ENCODE results near the gene RDH11.

Gene RDH11
- 24.1 to 34.2 (median 33.3) reads per million in 3 donors for total RNA-seq

DNA sequence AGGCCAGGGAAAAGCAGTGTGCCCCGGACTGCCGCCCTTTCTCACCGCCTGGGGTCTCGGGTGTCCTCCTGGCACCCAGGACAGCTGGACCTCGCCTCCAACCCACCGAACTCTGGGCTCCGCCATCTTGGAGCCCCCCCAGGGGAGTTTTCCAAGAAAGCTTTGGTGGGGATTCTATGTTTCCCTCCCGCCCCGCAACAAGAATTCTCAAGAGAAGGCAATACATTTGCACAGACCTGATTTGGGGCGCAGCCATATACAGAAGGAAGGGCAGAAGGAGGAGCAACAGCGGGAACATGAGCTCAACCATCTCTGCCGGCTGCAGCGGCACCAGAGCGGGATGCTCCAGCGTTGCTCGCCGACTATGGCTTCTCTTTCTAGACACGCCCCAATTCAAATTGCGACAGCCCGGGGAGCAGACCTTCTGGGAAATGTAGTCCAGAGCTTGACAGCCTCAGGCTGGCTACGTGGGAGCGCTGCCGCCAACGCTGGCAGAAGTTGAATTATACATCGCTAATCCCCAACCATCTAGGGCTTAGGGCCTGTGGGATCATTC is at the start of gene RDH11:
TSS of gene RDH11 (minus strand) at position 371 of the 556 bp plus-strand sequence. CDS start at position 310, 61 bp downstream.
- no peaks in the 10 kb centered on the region for H3K27me3 ChIP-seq (replicated peaks; ENCODE audit: control insufficient read depth, insufficient read depth, low read length, poor library complexity, severe bottlenecking)
- H3K27ac ChIP-seq (ENCODE audit: insufficient read depth, low read length, poor library complexity, severe bottlenecking) = peak within 1 kb of the TSS; percentile 70
- H3K4me3 ChIP-seq (ENCODE audit: insufficient read depth, low read depth, low read length, poor library complexity, severe bottlenecking) = peak within 1 kb of the TSS; percentile 88
- H3K9me3 ChIP-seq (ENCODE audit: control insufficient read depth, low read length) = no peaks in the 10 kb centered on the region
- H3K36me3 ChIP-seq (ENCODE audit: control insufficient read depth, insufficient read depth, low read length) = peaks cover 19% of the 10 kb centered on the region
- H3K4me1 ChIP-seq (ENCODE audit: control insufficient read depth, insufficient read depth, low read length, poor library complexity, severe bottlenecking) = peaks cover 3% of the 10 kb centered on the region
- peak; percentile 70 to 76 (median 75) for DNase-seq

GRCh38 chr14:67744046-67744445 is 48.5 kb upstream of the RDH11 start:
- DNase-seq = no peak
- Histone ChIP-seq H3K9me3 (ENCODE audit: control insufficient read depth, low read length) (no peaks in the 10 kb centered on the region), H3K4me3 (ENCODE audit: insufficient read depth, low read depth, low read length, poor library complexity, severe bottlenecking) (no peak overlapping the region), H3K4me1 (ENCODE audit: control insufficient read depth, insufficient read depth, low read length, poor library complexity, severe bottlenecking) (no peaks in the 10 kb centered on the region), H3K27me3 (replicated peaks; ENCODE audit: control insufficient read depth, insufficient read depth, low read length, poor library complexity, severe bottlenecking) (no peaks in the 10 kb centered on the region), H3K27ac (ENCODE audit: insufficient read depth, low read length, poor library complexity, severe bottlenecking) (no peak overlapping the region), H3K36me3 (ENCODE audit: control insufficient read depth, insufficient read depth, low read length) (no peaks in the 10 kb centered on the region)

DNA sequence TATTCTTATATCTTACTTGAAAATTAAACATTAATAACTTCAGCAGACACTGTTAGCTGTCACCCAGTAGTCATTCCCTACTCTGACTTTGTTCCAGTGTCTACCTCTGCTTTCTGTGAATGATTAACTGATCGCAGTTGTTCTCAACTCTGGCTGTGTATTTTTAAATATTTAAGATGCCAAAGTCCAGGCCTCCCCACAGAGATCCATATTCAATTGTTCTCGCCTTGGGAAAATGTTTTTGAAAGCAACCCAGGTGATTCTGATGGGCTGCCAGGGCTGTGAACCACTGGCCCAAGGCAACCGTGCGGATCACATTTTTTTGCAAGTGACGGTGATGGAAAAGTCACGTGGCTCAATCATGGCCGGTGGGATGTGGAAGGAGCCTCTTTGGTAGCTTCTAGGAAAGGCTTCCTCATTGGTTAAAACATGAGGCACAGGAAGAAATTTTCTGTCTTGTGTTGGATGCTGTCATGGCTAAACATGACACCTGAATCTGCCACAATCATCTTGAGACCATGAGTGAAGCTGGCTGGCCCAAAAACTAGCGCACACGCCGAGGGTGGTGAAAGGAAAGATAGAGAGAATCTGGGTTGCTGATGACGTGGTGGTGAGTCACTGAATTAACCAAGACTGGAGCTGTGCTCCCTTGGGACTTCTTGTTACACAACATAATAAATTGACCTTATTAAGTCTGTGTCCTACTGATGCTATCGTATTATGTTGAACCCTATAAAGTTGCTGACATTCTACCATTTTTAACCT is 43.4 kb upstream of the RDH11 start:
- Histone ChIP-seq H3K4me3 (ENCODE audit: insufficient read depth, low read depth, low read length, poor library complexity, severe bottlenecking) (no peak overlapping the region), H3K9me3 (ENCODE audit: control insufficient read depth, low read length) (no peaks in the 10 kb centered on the region), H3K27ac (ENCODE audit: insufficient read depth, low read length, poor library complexity, severe bottlenecking) (no peak overlapping the region), H3K27me3 (replicated peaks; ENCODE audit: control insufficient read depth, insufficient read depth, low read length, poor library complexity, severe bottlenecking) (no peaks in the 10 kb centered on the region), H3K4me1 (ENCODE audit: control insufficient read depth, insufficient read depth, low read length, poor library complexity, severe bottlenecking) (no peaks in the 10 kb centered on the region), H3K36me3 (ENCODE audit: control insufficient read depth, insufficient read depth, low read length) (no peaks in the 10 kb centered on the region)
- peak in 2 of 3 donors; percentile 8 to 40 for DNase-seq

- no peak for DNase-seq
- Histone ChIP-seq H3K4me1 (ENCODE audit: control insufficient read depth, insufficient read depth, low read length, poor library complexity, severe bottlenecking) (no peaks in the 10 kb centered on the region), H3K4me3 (ENCODE audit: insufficient read depth, low read depth, low read length, poor library complexity, severe bottlenecking) (no peak overlapping the region)
Measured at GRCh38 chr14:67736771-67737170, 41.2 kb upstream of the RDH11 start.

DNA sequence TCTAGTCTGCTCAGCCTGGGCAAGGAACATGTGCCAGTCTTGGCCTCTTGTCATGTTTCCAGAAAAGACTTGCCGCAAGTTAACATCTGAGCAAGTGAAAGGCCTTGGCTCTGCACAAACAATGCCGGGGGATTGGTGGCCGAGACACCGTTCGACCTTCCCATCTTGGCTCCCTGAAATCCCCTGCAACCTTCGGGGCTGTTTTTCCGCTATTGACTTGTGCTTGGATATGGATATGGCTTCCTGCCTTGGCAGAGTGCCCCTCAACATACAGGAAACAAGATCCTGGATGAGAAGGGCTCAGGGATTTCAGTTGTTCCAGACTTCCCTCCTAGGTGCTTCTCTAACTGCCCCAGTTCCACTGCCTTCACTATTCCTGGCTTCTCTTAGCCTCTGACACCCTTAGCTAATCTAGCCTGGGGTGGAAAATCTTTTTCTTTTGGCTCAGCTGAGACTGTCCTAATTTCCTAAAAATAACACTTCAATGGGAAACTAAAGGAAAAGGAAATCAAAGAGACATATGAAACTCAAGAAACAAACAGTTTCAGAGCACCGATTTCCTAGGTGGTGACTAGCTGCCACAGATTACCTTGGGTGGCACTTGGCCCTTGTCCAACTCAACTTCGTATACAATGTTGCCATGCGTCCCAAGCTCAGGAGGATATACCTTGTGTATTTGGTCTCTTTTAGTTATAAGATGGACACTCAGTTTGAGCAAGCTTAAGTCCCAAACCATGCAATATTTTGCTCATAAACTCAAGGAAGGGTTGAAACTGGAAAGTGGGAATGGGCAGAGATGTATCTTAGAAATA is 40.0 kb upstream of the RDH11 start:
- Histone ChIP-seq H3K4me1 (ENCODE audit: control insufficient read depth, insufficient read depth, low read length, poor library complexity, severe bottlenecking) (no peaks in the 10 kb centered on the region), H3K4me3 (ENCODE audit: insufficient read depth, low read depth, low read length, poor library complexity, severe bottlenecking) (no peak overlapping the region), H3K36me3 (ENCODE audit: control insufficient read depth, insufficient read depth, low read length) (no peaks in the 10 kb centered on the region), H3K27ac (ENCODE audit: insufficient read depth, low read length, poor library complexity, severe bottlenecking) (no peak overlapping the region), H3K9me3 (ENCODE audit: control insufficient read depth, low read length) (no peaks in the 10 kb centered on the region), H3K27me3 (replicated peaks; ENCODE audit: control insufficient read depth, insufficient read depth, low read length, poor library complexity, severe bottlenecking) (no peaks in the 10 kb centered on the region)
- no peak for DNase-seq

More at GRCh38 chr14:67736771-67737170, 41.2 kb upstream of the RDH11 start:
- Histone ChIP-seq H3K9me3 (ENCODE audit: control insufficient read depth, low read length) (no peaks in the 10 kb centered on the region), H3K27ac (ENCODE audit: insufficient read depth, low read length, poor library complexity, severe bottlenecking) (no peak overlapping the region), H3K27me3 (replicated peaks; ENCODE audit: control insufficient read depth, insufficient read depth, low read length, poor library complexity, severe bottlenecking) (no peaks in the 10 kb centered on the region), H3K36me3 (ENCODE audit: control insufficient read depth, insufficient read depth, low read length) (no peaks in the 10 kb centered on the region)

GRCh38 chr14:67734675-67735074 is 39.1 kb upstream of the RDH11 start:
- DNase-seq = no peak
- H3K4me1 ChIP-seq (ENCODE audit: control insufficient read depth, insufficient read depth, low read length, poor library complexity, severe bottlenecking) = no peaks in the 10 kb centered on the region
- H3K36me3 ChIP-seq (ENCODE audit: control insufficient read depth, insufficient read depth, low read length) = no peaks in the 10 kb centered on the region
- no peaks in the 10 kb centered on the region for H3K9me3 ChIP-seq (ENCODE audit: control insufficient read depth, low read length)
- no peak overlapping the region for H3K27ac ChIP-seq (ENCODE audit: insufficient read depth, low read length, poor library complexity, severe bottlenecking)
- no peaks in the 10 kb centered on the region for H3K27me3 ChIP-seq (replicated peaks; ENCODE audit: control insufficient read depth, insufficient read depth, low read length, poor library complexity, severe bottlenecking)
- no peak overlapping the region for H3K4me3 ChIP-seq (ENCODE audit: insufficient read depth, low read depth, low read length, poor library complexity, severe bottlenecking)

DNA sequence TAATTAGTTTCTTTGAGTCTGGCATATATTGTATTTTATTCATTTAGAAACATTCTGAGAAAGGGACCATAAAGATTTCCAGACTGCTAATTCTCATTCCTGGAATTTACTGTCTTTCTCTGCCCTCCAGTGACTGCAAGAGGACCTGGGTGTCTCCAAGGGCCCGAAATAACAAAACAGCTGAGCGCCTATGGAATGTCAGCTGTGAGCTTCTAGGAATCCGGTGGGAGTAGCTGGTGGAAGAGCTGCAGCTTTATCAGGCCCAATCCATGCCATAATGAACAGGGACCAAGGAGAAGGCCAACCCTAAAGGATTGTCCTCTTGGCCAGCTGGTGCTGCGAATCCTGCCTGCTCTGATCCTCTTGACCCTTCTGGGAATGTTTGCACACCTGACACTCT is 38.1 kb upstream of the RDH11 start:
- Histone ChIP-seq H3K27me3 (replicated peaks; ENCODE audit: control insufficient read depth, insufficient read depth, low read length, poor library complexity, severe bottlenecking) (no peaks in the 10 kb centered on the region), H3K27ac (ENCODE audit: insufficient read depth, low read length, poor library complexity, severe bottlenecking) (no peak overlapping the region), H3K4me1 (ENCODE audit: control insufficient read depth, insufficient read depth, low read length, poor library complexity, severe bottlenecking) (no peaks in the 10 kb centered on the region), H3K4me3 (ENCODE audit: insufficient read depth, low read depth, low read length, poor library complexity, severe bottlenecking) (no peak overlapping the region), H3K36me3 (ENCODE audit: control insufficient read depth, insufficient read depth, low read length) (no peaks in the 10 kb centered on the region), H3K9me3 (ENCODE audit: control insufficient read depth, low read length) (no peaks in the 10 kb centered on the region)
- DNase-seq = no peak

DNA sequence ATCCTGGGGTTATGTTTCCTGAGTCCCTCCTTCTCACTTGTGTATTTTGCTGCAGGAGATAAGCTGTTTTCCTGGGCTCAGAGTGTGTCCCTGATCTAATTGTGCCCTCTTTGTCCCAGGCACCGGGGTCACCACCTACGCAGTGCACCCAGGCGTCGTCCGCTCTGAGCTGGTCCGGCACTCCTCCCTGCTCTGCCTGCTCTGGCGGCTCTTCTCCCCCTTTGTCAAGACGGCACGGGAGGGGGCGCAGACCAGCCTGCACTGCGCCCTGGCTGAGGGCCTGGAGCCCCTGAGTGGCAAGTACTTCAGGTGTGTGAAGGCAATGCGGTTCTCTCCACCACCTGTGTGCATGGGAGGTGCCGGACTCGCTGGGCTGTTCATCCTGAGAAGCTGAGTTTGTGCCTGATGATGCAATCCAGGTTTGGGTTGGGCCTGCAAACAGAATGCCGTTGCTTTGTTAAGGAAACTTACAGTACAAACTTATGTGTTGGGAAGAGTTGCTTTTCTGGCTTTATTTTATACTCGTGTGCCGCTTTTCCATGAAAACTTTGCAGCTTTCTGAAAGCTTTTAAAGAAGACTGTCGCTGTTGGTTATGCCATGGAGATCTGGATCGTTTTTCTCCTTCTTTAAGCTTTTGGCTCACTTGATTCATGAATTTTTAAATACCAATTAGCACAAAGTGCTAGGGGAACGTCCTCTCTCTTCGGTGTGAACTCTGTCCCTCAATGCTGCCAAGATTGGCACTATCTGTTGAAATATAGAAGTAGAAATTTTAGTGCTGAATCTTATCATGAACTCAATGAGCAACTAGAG is 33.7 kb upstream of the RDH11 start:
- no peaks in the 10 kb centered on the region for H3K36me3 ChIP-seq (ENCODE audit: control insufficient read depth, insufficient read depth, low read length)
- H3K4me1 ChIP-seq (ENCODE audit: control insufficient read depth, insufficient read depth, low read length, poor library complexity, severe bottlenecking) = no peaks in the 10 kb centered on the region
- DNase-seq = no peak
- H3K4me3 ChIP-seq (ENCODE audit: insufficient read depth, low read depth, low read length, poor library complexity, severe bottlenecking) = no peak overlapping the region
- H3K27me3 ChIP-seq (replicated peaks; ENCODE audit: control insufficient read depth, insufficient read depth, low read length, poor library complexity, severe bottlenecking) = no peaks in the 10 kb centered on the region
- no peaks in the 10 kb centered on the region for H3K9me3 ChIP-seq (ENCODE audit: control insufficient read depth, low read length)
- no peak overlapping the region for H3K27ac ChIP-seq (ENCODE audit: insufficient read depth, low read length, poor library complexity, severe bottlenecking)

GRCh38 chr14:67728258-67728657 is 32.7 kb upstream of the RDH11 start:
- Histone ChIP-seq H3K9me3 (ENCODE audit: control insufficient read depth, low read length) (no peaks in the 10 kb centered on the region), H3K4me1 (ENCODE audit: control insufficient read depth, insufficient read depth, low read length, poor library complexity, severe bottlenecking) (no peaks in the 10 kb centered on the region), H3K36me3 (ENCODE audit: control insufficient read depth, insufficient read depth, low read length) (no peaks in the 10 kb centered on the region), H3K27ac (ENCODE audit: insufficient read depth, low read length, poor library complexity, severe bottlenecking) (no peak overlapping the region), H3K4me3 (ENCODE audit: insufficient read depth, low read depth, low read length, poor library complexity, severe bottlenecking) (no peak overlapping the region), H3K27me3 (replicated peaks; ENCODE audit: control insufficient read depth, insufficient read depth, low read length, poor library complexity, severe bottlenecking) (no peaks in the 10 kb centered on the region)
- DNase-seq = no peak
